Liver (tissue), 9 donors: ENCODE data around the gene WAC. TPM values are rescaled to one million over a fixed set of nuclear protein-coding genes. Genes with fewer than 3 reads are reported as not detected.

Experiments used
- DNase-seq: peaks from one replicate; pipeline ENCODE4 v3.0.0-alpha.2; 2017; ENCODE audit warnings: low spot score
- H3K27ac ChIP-seq, 2 donors: one replicate each; pipeline ENCODE4 v1.7.0; 2013; ENCODE audit warnings: inconsistent platforms in 2 of 2, low read length in 2 of 2, control low read depth in 1 of 2, low read depth in 1 of 2, mild to moderate bottlenecking in 1 of 2
- H3K27me3 ChIP-seq, 4 donors: one replicate each; pipeline versions ENCODE4 v1.6.1 to v1.7.0; 2013; ENCODE audit warnings: low read length in 3 of 4, inconsistent platforms in 1 of 4, mild to moderate bottlenecking in 1 of 4, moderate library complexity in 1 of 4; ENCODE audit not compliant: control insufficient read depth in 4 of 4, insufficient read depth in 4 of 4
- H3K36me3 ChIP-seq, 4 donors: one replicate each; pipeline versions ENCODE4 v1.6.1 to v1.7.0; 2013; ENCODE audit warnings: low read length in 3 of 4, mild to moderate bottlenecking in 3 of 4, low read depth in 1 of 4, moderate library complexity in 1 of 4; ENCODE audit not compliant: control insufficient read depth in 4 of 4, insufficient read depth in 3 of 4
- H3K4me1 ChIP-seq, 4 donors: one replicate each; pipeline versions ENCODE4 v1.6.1 to v1.7.0; 2013; ENCODE audit warnings: low read length in 3 of 4, mild to moderate bottlenecking in 3 of 4, moderate library complexity in 1 of 4; ENCODE audit not compliant: control insufficient read depth in 4 of 4, insufficient read depth in 4 of 4
- H3K4me3 ChIP-seq, 3 donors: one replicate each; pipeline versions ENCODE4 v1.6.1 to v1.7.0; 2013; ENCODE audit warnings: low read length in 3 of 3, control low read depth in 1 of 3, low read depth in 1 of 3, mild to moderate bottlenecking in 1 of 3
- H3K9ac ChIP-seq, 2 donors: one replicate each; pipeline ENCODE4 v1.7.0; 2013; ENCODE audit warnings: low read length in 2 of 2, mild to moderate bottlenecking in 2 of 2, moderate library complexity in 2 of 2, control low read depth in 1 of 2, low read depth in 1 of 2
- H3K9me3 ChIP-seq, 4 donors: one replicate each; pipeline versions ENCODE4 v1.6.1 to v1.7.0; 2013; ENCODE audit warnings: low read length in 3 of 4; ENCODE audit not compliant: control insufficient read depth in 4 of 4
- ATF3 ChIP-seq: IDR thresholded peaks from 2 replicates; pipeline ENCODE4 v1.6.1; 2016; ENCODE audit warnings: antibody characterized with exemption
- CTCF ChIP-seq: fragments of 150-350 bp; IDR thresholded peaks from 2 replicates; pipeline ENCODE4 v1.5.1; 2017; ENCODE audit warnings: improper control_type of control experiment, low read depth, low read length; ENCODE audit not compliant: missing input control
- EGR1 ChIP-seq, 2 donors: IDR thresholded peaks; 2 replicates each; pipeline ENCODE4 v1.6.1; 2016 to 2018; ENCODE audit warnings: antibody characterized with exemption in 2 of 2, low read depth in 2 of 2
- FOXA1 ChIP-seq: IDR thresholded peaks from 2 replicates; pipeline ENCODE4 v1.6.1; 2016; ENCODE audit warnings: antibody characterized with exemption
- FOXA2 ChIP-seq: IDR thresholded peaks from 2 replicates; pipeline ENCODE4 v1.6.1; 2016; ENCODE audit warnings: antibody characterized with exemption
- GABPA ChIP-seq, 2 donors: IDR thresholded peaks in 1 of 2; conservative IDR thresholded peaks in 1 of 2; 2 replicates each; pipeline ENCODE4 v1.6.1; 2016; ENCODE audit warnings: antibody characterized with exemption in 2 of 2, mild to moderate bottlenecking in 1 of 2, moderate library complexity in 1 of 2
- HNF4A ChIP-seq, 2 donors: conservative IDR thresholded peaks; 2 replicates each; pipeline ENCODE4 v1.6.1; 2016; ENCODE audit warnings: antibody characterized with exemption in 2 of 2, mild to moderate bottlenecking in 2 of 2
- HNF4G ChIP-seq: IDR thresholded peaks from 2 replicates; pipeline ENCODE4 v1.6.1; 2016; ENCODE audit warnings: antibody characterized with exemption
- MAX ChIP-seq: IDR thresholded peaks from 2 replicates; pipeline ENCODE4 v1.6.1; 2016; ENCODE audit warnings: antibody characterized with exemption
- NR2F2 ChIP-seq: IDR thresholded peaks from 2 replicates; pipeline ENCODE4 v1.6.1; 2016; ENCODE audit warnings: antibody characterized with exemption
- RAD21 ChIP-seq, 2 donors: IDR thresholded peaks; 2 replicates each; pipeline ENCODE4 v1.6.1; 2016; ENCODE audit warnings: antibody characterized with exemption in 2 of 2, mild to moderate bottlenecking in 2 of 2
- REST ChIP-seq: IDR thresholded peaks from 2 replicates; pipeline ENCODE4 v1.6.1; 2016; ENCODE audit warnings: antibody characterized with exemption, mild to moderate bottlenecking
- RXRA ChIP-seq, 2 donors: IDR thresholded peaks; 2 replicates each; pipeline ENCODE4 v1.6.1; 2017 to 2018; ENCODE audit warnings: antibody characterized with exemption in 2 of 2, mild to moderate bottlenecking in 1 of 2
- SP1 ChIP-seq: IDR thresholded peaks from 2 replicates; pipeline ENCODE4 v1.6.1; 2018; ENCODE audit warnings: antibody characterized with exemption, mild to moderate bottlenecking
- TAF1 ChIP-seq: conservative IDR thresholded peaks from 2 replicates; pipeline ENCODE4 v1.6.1; 2016; ENCODE audit warnings: antibody characterized with exemption, mild to moderate bottlenecking
- YY1 ChIP-seq: IDR thresholded peaks from 2 replicates; pipeline ENCODE4 v1.6.1; 2016; ENCODE audit warnings: antibody characterized with exemption, mild to moderate bottlenecking
- ZBTB33 ChIP-seq: IDR thresholded peaks from 2 replicates; pipeline ENCODE4 v1.6.1; 2016; ENCODE audit warnings: antibody characterized with exemption
- WGBS: extraction: QIAGEN DNeasy Blood & Tissue Kit; methylation state at CpG from one replicate; pipeline ENCODE4 v1.1.7; 2013; 5-methylcytosine and 5-hydroxymethylcytosine counted together
- polyA plus RNA-seq, 2 donors: library from polyadenylated mRNA; stranded (reverse) in 1 of 2; unstranded in 1 of 2; fragments of 200-250 nt in 1 of 2; fragments of >200 nt in 1 of 2; fragmentation: Nextera tagmentation in 1 of 2; extraction: Ambion mirVana in 1 of 2; gene quantifications; one replicate each; pipeline versions ENCODE4 v1.2.1 to v1.2.3, GENCODE V29; 2013 to 2015
- total RNA-seq, 2 donors: library from RNA; depleted of rRNA; stranded (reverse); fragments of >200 nt; gene quantifications; one replicate each; pipeline ENCODE4 v1.2.3, GENCODE V29; 2014
- donor health status: healthy.
- donor health status: healthy.
- donor health status: healthy.
- donor health status: healthy.
- donor health status: healthy.

WAC gene
- total and polyA plus RNA-seq, 4 donors, result 20.2 to 48.7 (median 32.0) TPM

- TF ChIP-seq HNF4G (no peak), GABPA (IDR thresholded peaks at IDR 0.05 in 1 of 2, conservative IDR thresholded peaks at IDR 0.05 in 1 of 2) (no peak), MAX (no peak), HNF4A (conservative IDR thresholded peaks at IDR 0.05) (no peak), SP1 (no peak), RXRA (IDR thresholded peaks at IDR 0.05) (no peak), ATF3 (no peak), RAD21 (IDR thresholded peaks at IDR 0.05) (no peak), TAF1 (no peak), ZBTB33 (no peak), EGR1 (IDR thresholded peaks at IDR 0.05; ENCODE audit: low read depth in 2 of 2) (no peak), REST (no peak), FOXA1 (no peak), FOXA2 (no peak), NR2F2 (no peak), CTCF (no peak), YY1 (no peak)
- H3K27ac ChIP-seq, result no peak overlapping the region
- no peaks in the 10 kb centered on the region for H3K9me3 ChIP-seq
- 86% methylated on average over 3 of the region's 3 CpGs for WGBS
- peaks cover 6 to 48% (median 34%) of the 10 kb centered on the region in 4 donors for H3K36me3 ChIP-seq
- H3K27me3 ChIP-seq, result no peaks in the 10 kb centered on the region
- H3K9ac ChIP-seq, result no peak overlapping the region
- peaks cover 0 to 18% (median 14%) of the 10 kb centered on the region in 4 donors for H3K4me1 ChIP-seq
- DNase-seq, result no peak
- no peak overlapping the region for H3K4me3 ChIP-seq
Measured at GRCh38 chr10:28541717-28542365, 8.9 kb downstream of the WAC start.
